K562 (cell line): Measurements from ENCODE around the gene BAD. TPM values are rescaled to one million over a fixed set of nuclear protein-coding genes. Genes with fewer than 3 reads are reported as not detected.

Source experiments
- ATAC-seq: fragments of 200-7000 bp; cut with Tn5 transposase; 3 replicates; pipeline ENCODE4 v1.9.1; 2020; ENCODE audit warnings: moderate library complexity
- BruUV-seq: library from RNA; stranded (reverse); fragments of 400-500 nt; replicated peaks from 2 replicates; lab custom pipeline; 2021; lab: Mats Ljungman, UMichigan
- CTCF ChIA-PET: fragments of 300-600 bp; formaldehyde crosslinking; extraction: SDS; loops from one replicate; lab custom pipeline; 2021; ENCODE audit warnings: low intra/inter-chr PET ratio; lab: Yijun Ruan, JAX
- POLR2A ChIA-PET: fragments of 300-600, 350-650 bp; sonication (Branson Sonifier 250); formaldehyde crosslinking; extraction: SDS; loops from one replicate; lab custom pipeline; 2021; ENCODE audit warnings: antibody characterized with exemption, inconsistent platforms; lab: Yijun Ruan, JAX
- DNase-seq, 4 experiments: peaks; one replicate each; pipeline versions ENCODE4 v3.0.0 to v3.0.0-alpha.2; 2011 to 2018; ENCODE audit warnings: low spot score in 3 of 4, mixed read lengths in 3 of 4; ENCODE audit errors: extremely low read depth in 1 of 4
- FAIRE-seq: peaks from 2 replicates; lab custom pipeline; 2011; peaks lifted over from hg19 to GRCh38; lab: Jason Lieb, UNC
- H2AFZ ChIP-seq: 2 replicates; pipeline ENCODE4 v1.6.0; 2011; ENCODE audit warnings: low read depth, low read length, control low read depth, inconsistent platforms
- H3K27ac ChIP-seq: fragments of 200-600 bp; 3 replicates; pipeline ENCODE4 v1.8.0; 2011; ENCODE audit warnings: low read depth, mild to moderate bottlenecking, control low read depth, inconsistent platforms, low read length, moderate library complexity, mixed read lengths; ENCODE audit errors: extremely low read depth
- H3K27me3 ChIP-seq, 2 experiments: fragments of 300-600 bp in 1 of 2; 2 replicates in 1 of 2; 3 replicates in 1 of 2; pipeline versions ENCODE4 v1.6.0 to v1.8.0; 2011; ENCODE audit warnings: inconsistent platforms in 2 of 2, low read length in 2 of 2, mild to moderate bottlenecking in 1 of 2, mixed read lengths in 1 of 2, moderate library complexity in 1 of 2; ENCODE audit not compliant: control insufficient read depth in 2 of 2, insufficient read depth in 2 of 2
- H3K36me3 ChIP-seq: fragments of 300-600 bp; 3 replicates; pipeline ENCODE4 v1.8.0; 2011; ENCODE audit warnings: mild to moderate bottlenecking, low read length, inconsistent platforms; ENCODE audit not compliant: control insufficient read depth, insufficient read depth
- H3K4me1 ChIP-seq, 2 experiments: fragments of 200-600 bp in 1 of 2; replicated peaks in 1 of 2; 2 replicates in 1 of 2; 3 replicates in 1 of 2; pipeline versions ENCODE4 v1.5.1 to v1.8.0; 2011; ENCODE audit warnings: inconsistent platforms in 2 of 2, low read length in 2 of 2, mild to moderate bottlenecking in 1 of 2, mixed read lengths in 1 of 2, moderate library complexity in 1 of 2; ENCODE audit not compliant: control insufficient read depth in 2 of 2, insufficient read depth in 2 of 2
- H3K4me2 ChIP-seq: 2 replicates; pipeline ENCODE4 v1.6.1; 2011; ENCODE audit warnings: low read length, control low read depth, inconsistent platforms, mixed read lengths; ENCODE audit not compliant: insufficient read depth
- H3K4me3 ChIP-seq: fragments of 200-600 bp; sonication (generic), shearing (Covaris generic); 2 replicates; pipeline ENCODE4 v1.5.1; 2016; ENCODE audit warnings: control low read depth, inconsistent platforms
- H3K79me2 ChIP-seq: fragments of 200-600 bp; 3 replicates; pipeline ENCODE4 v1.8.0; 2011; ENCODE audit warnings: low read length, inconsistent platforms; ENCODE audit not compliant: control insufficient read depth, insufficient read depth
- H3K9ac ChIP-seq, 2 experiments: 2 replicates each; pipeline versions ENCODE4 v1.6.0 to v1.6.1; 2011; ENCODE audit warnings: low read depth in 2 of 2, low read length in 2 of 2, control low read depth in 1 of 2, inconsistent platforms in 1 of 2, mild to moderate bottlenecking in 1 of 2, mixed read lengths in 1 of 2; ENCODE audit not compliant: insufficient read depth in 1 of 2
- H3K9me1 ChIP-seq: one replicate; pipeline ENCODE4 v1.6.0; 2011; ENCODE audit warnings: inconsistent platforms, mild to moderate bottlenecking, low read length, moderate library complexity; ENCODE audit not compliant: control insufficient read depth, insufficient read depth
- H3K9me3 ChIP-seq: replicated peaks from 2 replicates; pipeline ENCODE4 v1.5.1; 2011; ENCODE audit warnings: low read depth, low read length, inconsistent platforms; ENCODE audit not compliant: control insufficient read depth, insufficient read depth
- H4K20me1 ChIP-seq: replicated peaks from 2 replicates; pipeline ENCODE4 v1.6.1; 2011; ENCODE audit warnings: low read length, inconsistent platforms, mixed read lengths; ENCODE audit not compliant: control insufficient read depth, insufficient read depth
- BCOR ChIP-seq: fragments of 450-650 bp; IDR thresholded peaks from 2 replicates; pipeline ENCODE4 v1.6.1; 2016
- C11orf30 ChIP-seq: fragments of 450-650 bp; IDR thresholded peaks from 2 replicates; pipeline ENCODE4 v1.6.1; 2016; ENCODE audit warnings: low read depth, mild to moderate bottlenecking
- CBX2 ChIP-seq: fragments of 200-600 bp; sonication (generic); IDR thresholded peaks from one replicate; pipeline ENCODE4 v1.6.1; 2012; ENCODE audit warnings: mild to moderate bottlenecking, low read length, inconsistent platforms; ENCODE audit not compliant: insufficient read depth, poor library complexity, severe bottlenecking
- HDAC1 ChIP-seq, 2 experiments: fragments of 450-650 bp; IDR thresholded peaks; 2 replicates each; pipeline ENCODE4 v1.6.1; 2016 to 2017; ENCODE audit warnings: inconsistent platforms in 1 of 2, mild to moderate bottlenecking in 1 of 2, moderate library complexity in 1 of 2
- HDAC2 ChIP-seq: fragments of 450-650 bp; IDR thresholded peaks from 2 replicates; pipeline ENCODE4 v1.6.1; 2016; ENCODE audit warnings: mild to moderate bottlenecking
- HNRNPL ChIP-seq: fragments of 200-400 bp; formaldehyde crosslinking; IDR thresholded peaks from 2 replicates; pipeline ENCODE4 v1.6.1; 2017; ENCODE audit warnings: low read depth, mild to moderate bottlenecking, low read length
- KDM1A ChIP-seq, 2 experiments: fragments of 450-650 bp; IDR thresholded peaks; 2 replicates each; pipeline ENCODE4 v1.6.1; 2016; ENCODE audit warnings: mild to moderate bottlenecking in 2 of 2
- PHF20 ChIP-seq: fragments of 450-650 bp; IDR thresholded peaks from 2 replicates; pipeline ENCODE4 v1.6.1; 2018; ENCODE audit not compliant: partially characterized antibody
- PKNOX1 ChIP-seq: fragments of 450-650 bp; IDR thresholded peaks from 2 replicates; pipeline ENCODE4 v1.6.1; 2016
- POLR2G ChIP-seq: fragments of 200-400 bp; formaldehyde crosslinking; IDR thresholded peaks from 2 replicates; pipeline ENCODE4 v1.6.1; 2017; ENCODE audit warnings: low read depth, mild to moderate bottlenecking, antibody characterized with exemption, low read length, moderate library complexity
- RBFOX2 ChIP-seq: fragments of 200-400 bp; formaldehyde crosslinking; IDR thresholded peaks from 2 replicates; pipeline ENCODE4 v1.6.1; 2017; ENCODE audit warnings: low read depth, mild to moderate bottlenecking, low read length, moderate library complexity
- RBM25 ChIP-seq: fragments of 200-400 bp; formaldehyde crosslinking; IDR thresholded peaks from 2 replicates; pipeline ENCODE4 v1.6.1; 2018; ENCODE audit warnings: low read length, low read depth, moderate library complexity; ENCODE audit not compliant: severe bottlenecking
- SAFB ChIP-seq: fragments of 200-400 bp; formaldehyde crosslinking; IDR thresholded peaks from 2 replicates; pipeline ENCODE4 v1.6.1; 2017; ENCODE audit warnings: low read depth, low read length, borderline replicate concordance
- SMARCA5 ChIP-seq: fragments of 450-650 bp; IDR thresholded peaks from 2 replicates; pipeline ENCODE4 v1.6.1; 2016
- SMC3 ChIP-seq: conservative IDR thresholded peaks from 2 replicates; pipeline ENCODE4 v1.6.1; 2011; ENCODE audit warnings: low read depth, low read length, improper control_type of control experiment; ENCODE audit not compliant: insufficient read depth
- ZNF121 ChIP-seq: sonication (generic); formaldehyde crosslinking; conservative IDR thresholded peaks from 2 replicates; pipeline ENCODE4 v1.8.0; 2022; ENCODE audit warnings: missing genetic modification reagents
- ZNF589 ChIP-seq: fragments of 200-800 bp; sonication (Bioruptor generic); IDR thresholded peaks from 2 replicates; pipeline ENCODE4 v1.6.1; 2016; ENCODE audit warnings: low read depth, missing genetic modification characterization, missing compliant biosample characterization
- WGBS: fragments of 100-300 bp; shearing (Covaris generic); methylation state at CpG from one replicate; pipeline ENCODE4 v1.1.6; 2016; ENCODE audit warnings: low coverage, mixed read lengths; ENCODE audit not compliant: insufficient coverage; ENCODE audit errors: missing lambda C conversion rate; 5-methylcytosine and 5-hydroxymethylcytosine counted together
- in situ Hi-C: fragments of 300-500 bp; cut with MboI; formaldehyde crosslinking; loops from 4 replicates; pipeline ENCODE4 v1.15.0; 2018; ENCODE audit warnings: inconsistent platforms, mixed read lengths
- intact Hi-C: fragments of 100-400 bp; cut with micrococcal nuclease; formaldehyde crosslinking; loops from 2 replicates; pipeline ENCODE4 v1.14.2; 2022
- polyA plus RNA-seq, 8 experiments: library from polyadenylated mRNA; depleted of rRNA in 4 of 8; stranded (reverse) in 5 of 8; unstranded in 3 of 8; fragments of >200 nt; fragmentation: Nextera tagmentation in 2 of 8; fragmentation: Illumina TruSeq in 1 of 8; extraction: Ambion mirVana in 2 of 8; extraction: Trizol in 1 of 8; gene quantifications; 2 replicates each; pipeline versions ENCODE4 v1.2.1 to v1.2.3, GENCODE V29; 2011 to 2014; ENCODE audit warnings: inconsistent platforms in 1 of 8, missing spikeins in 1 of 8
- total RNA-seq, 7 experiments: library from RNA; depleted of rRNA in 6 of 7; stranded (reverse); fragments of >200 nt in 6 of 7; fragmentation: Illumina TruSeq in 2 of 7; extraction: Trizol in 2 of 7; gene quantifications; 2 replicates each; pipeline versions ENCODE4 v1.2.1 to v1.2.3, GENCODE V29; 2011 to 2021; ENCODE audit warnings: low replicate concordance in 1 of 7

BAD gene
- total and polyA plus RNA-seq, 9 of the 15 experiments (the other 6 are each of a cell fraction or from before 2014, with no cell fraction given), result 0.61 to 45.6 (median 11.8) TPM

DNA sequence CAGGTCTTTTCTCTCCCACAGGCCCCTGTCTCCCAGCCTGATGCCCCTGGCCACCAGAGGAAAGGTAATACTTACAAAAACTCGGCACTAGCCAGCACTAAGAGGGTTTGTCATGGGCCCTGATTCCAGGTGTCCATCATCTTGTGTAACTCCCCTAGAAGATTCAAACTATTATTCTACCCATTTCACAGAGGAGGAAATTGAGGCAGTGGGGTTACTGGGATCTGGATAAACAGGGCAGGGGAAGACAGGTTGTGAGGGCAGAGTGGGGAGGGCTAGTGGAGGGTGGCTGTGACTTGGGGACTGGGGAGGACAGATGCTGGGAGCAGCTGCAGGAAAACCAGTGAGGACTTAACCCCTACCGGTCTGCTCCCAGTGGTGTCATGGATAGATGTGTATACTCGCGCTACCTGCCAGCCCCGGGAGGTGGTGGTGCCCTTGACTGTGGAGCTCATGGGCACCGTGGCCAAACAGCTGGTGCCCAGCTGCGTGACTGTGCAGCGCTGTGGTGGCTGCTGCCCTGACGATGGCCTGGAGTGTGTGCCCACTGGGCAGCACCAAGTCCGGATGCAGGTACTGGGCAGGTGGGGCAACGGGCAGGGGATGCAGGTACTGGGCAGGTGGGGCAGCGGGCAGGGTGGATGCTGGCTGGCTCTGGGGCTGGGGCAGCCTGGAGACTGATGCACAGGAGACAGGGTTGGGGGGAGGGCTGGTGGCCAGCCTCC, 48.9 kb downstream of the BAD start:
- H3K4me2 ChIP-seq, result peak overlapping the region; percentile 88
- WGBS, result 91% methylated on average over 10 of the region's 12 CpGs
- POLR2A ChIA-PET, result interaction anchor here (1.0 to 1.6 kb wide), 3 partner anchors 10 to 36 kb away, joined by 3 to 4 read pairs (median 3); partner anchors contain the start of genes NUDT22, PPP1R14B and TRPT1
- peaks cover 38 to 66% of the 10 kb centered on the region in 2 experiments for H3K4me1 ChIP-seq
- no peaks in the 10 kb centered on the region for H3K9me1 ChIP-seq
- peaks cover 44% of the 10 kb centered on the region for H3K79me2 ChIP-seq
- H3K27me3 ChIP-seq, result no peaks in the 10 kb centered on the region
- DNase-seq, result no peak
- ATAC-seq, result no peak
- H3K9me3 ChIP-seq, result no peaks in the 10 kb centered on the region
- peaks cover 43% of the 10 kb centered on the region; the same call in 2 of the 3 replicates for H3K36me3 ChIP-seq
- TSS peak; percentile 34 for BruUV-seq
- no peaks in the 10 kb centered on the region for H4K20me1 ChIP-seq
- H3K9ac ChIP-seq, result peak overlapping the region; percentile 38 to 91
- H3K27ac ChIP-seq, result no peak overlapping the region; the same call in 2 of the 3 replicates
- no peak for FAIRE-seq
- H2AFZ ChIP-seq, result no peak overlapping the region
- peak overlapping the region; percentile 71 for H3K4me3 ChIP-seq
- CTCF ChIA-PET, result no interaction called here
- in situ Hi-C loops (no loop called here), intact Hi-C loops (no loop called here)
- 0 out of 2 replicates have a peak, but pooled peaks have one; percentile 15 for TF ChIP-seq RBFOX2
- TF ChIP-seq CBX2, result no peak
- peak; percentile 19 for TF ChIP-seq PHF20
- no peak for TF ChIP-seq C11orf30
- peak; percentile 93 for TF ChIP-seq RBM25
- peak; percentile 87 for TF ChIP-seq SMARCA5
- TF ChIP-seq ZNF121, result peak; percentile 59
- TF ChIP-seq HDAC1 (IDR thresholded peaks at IDR 0.05), result peak in 1 of 2 experiments; percentile 26; a peak in 1 of 4 replicates
- no peak for TF ChIP-seq SAFB
- no peak for TF ChIP-seq SMC3
- no peak for TF ChIP-seq ZNF589 (CRISPR knock-in tag)
- TF ChIP-seq HNRNPL, result peak; percentile 78; the same call in 1 of the 2 replicates
- peak; percentile 41; the same call in 1 of the 2 replicates for TF ChIP-seq POLR2G
- peak; percentile 37; the same call in 1 of the 2 replicates for TF ChIP-seq HDAC2
- peak; percentile 96 for TF ChIP-seq BCOR
- TF ChIP-seq PKNOX1, result 0 out of 2 replicates have a peak, but pooled peaks have one; percentile 12
- TF ChIP-seq KDM1A (IDR thresholded peaks at IDR 0.05), result peak in 1 of 2 experiments; percentile 91; a peak in 3 of 4 replicates
- TF ChIP-seq, all 486 proteins: peak for 12
